ENCODE results near the gene TRIM45.

GRCh38 chr1:117093870-117094621 lies 27.5 kb downstream of the TRIM45 start:
- TF ChIP-seq, protein P1, sequence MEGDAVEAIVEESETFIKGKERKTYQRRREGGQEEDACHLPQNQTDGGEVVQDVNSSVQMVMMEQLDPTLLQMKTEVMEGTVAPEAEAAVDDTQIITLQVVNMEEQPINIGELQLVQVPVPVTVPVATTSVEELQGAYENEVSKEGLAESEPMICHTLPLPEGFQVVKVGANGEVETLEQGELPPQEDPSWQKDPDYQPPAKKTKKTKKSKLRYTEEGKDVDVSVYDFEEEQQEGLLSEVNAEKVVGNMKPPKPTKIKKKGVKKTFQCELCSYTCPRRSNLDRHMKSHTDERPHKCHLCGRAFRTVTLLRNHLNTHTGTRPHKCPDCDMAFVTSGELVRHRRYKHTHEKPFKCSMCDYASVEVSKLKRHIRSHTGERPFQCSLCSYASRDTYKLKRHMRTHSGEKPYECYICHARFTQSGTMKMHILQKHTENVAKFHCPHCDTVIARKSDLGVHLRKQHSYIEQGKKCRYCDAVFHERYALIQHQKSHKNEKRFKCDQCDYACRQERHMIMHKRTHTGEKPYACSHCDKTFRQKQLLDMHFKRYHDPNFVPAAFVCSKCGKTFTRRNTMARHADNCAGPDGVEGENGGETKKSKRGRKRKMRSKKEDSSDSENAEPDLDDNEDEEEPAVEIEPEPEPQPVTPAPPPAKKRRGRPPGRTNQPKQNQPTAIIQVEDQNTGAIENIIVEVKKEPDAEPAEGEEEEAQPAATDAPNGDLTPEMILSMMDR (conservative IDR thresholded peaks at IDR 0.05): peak; percentile 20; the same call in 1 of the 2 replicates
- TF ChIP-seq ZFX (IDR thresholded peaks at IDR 0.05): no peak

All from C4-2B (cell line).